Lower lobe of right lung (tissue), 2 donors: ENCODE results near the gene PICK1. TPM values are rescaled to one million over a fixed set of nuclear protein-coding genes. Genes with fewer than 3 reads are reported as not detected.
"Not testable (repeated sequence)": the region's sequence is repeated elsewhere in the genome, so short reads cannot be mapped to it uniquely, and the experiment has no call there.

ENCODE experiments used
- ATAC-seq, 2 donors: fragments of 200-7000 bp; cut with Tn5 transposase; one replicate each; pipeline ENCODE4 v1.9.1; 2020 to 2022; ENCODE audit warnings: mild to moderate bottlenecking in 2 of 2, moderate library complexity in 2 of 2
- DNase-seq: peaks from one replicate; pipeline ENCODE4 v3.0.0-alpha.2; 2020
- H3K27ac ChIP-seq: fragments of 200-600 bp; one replicate; pipeline ENCODE4 v1.8.0; 2022
- H3K27me3 ChIP-seq: fragments of 200-600 bp; one replicate; pipeline ENCODE4 v1.8.0; 2022; ENCODE audit warnings: low read depth
- H3K36me3 ChIP-seq: fragments of 200-600 bp; one replicate; pipeline ENCODE4 v1.8.0; 2022; ENCODE audit warnings: mild to moderate bottlenecking
- H3K4me1 ChIP-seq: fragments of 200-600 bp; one replicate; pipeline ENCODE4 v1.8.0; 2022
- H3K4me3 ChIP-seq: fragments of 200-600 bp; one replicate; pipeline ENCODE4 v1.8.0; 2022; ENCODE audit warnings: mild to moderate bottlenecking
- H3K9me3 ChIP-seq: fragments of 200-600 bp; one replicate; pipeline ENCODE4 v1.8.0; 2022
- intact Hi-C: fragments of 100-400 bp; cut with DNase I; formaldehyde crosslinking; loops from one replicate; pipeline ENCODE4 v1.11.0; 2022
- total RNA-seq: library from RNA; stranded (reverse); fragmentation: NEBNext Ultra II Directional; extraction: Animal tissue kit (Norgen Biotek cat#: 25700); gene quantifications from one replicate; pipeline ENCODE4 v1.2.1, GENCODE V29; 2021
- TF ChIP-seq, protein P1 (sequence below): fragments of 200-600 bp; IDR thresholded peaks from one replicate; pipeline ENCODE4 v1.8.0; 2022; ENCODE audit warnings: antibody characterized with exemption, mild to moderate bottlenecking
- donor health status: DM: no; HTN: yes; CAD: no; lungs with severe emphysema.

PICK1 gene
- total RNA-seq, 1 donor from 2014 or later = 35.4 TPM

DNA sequence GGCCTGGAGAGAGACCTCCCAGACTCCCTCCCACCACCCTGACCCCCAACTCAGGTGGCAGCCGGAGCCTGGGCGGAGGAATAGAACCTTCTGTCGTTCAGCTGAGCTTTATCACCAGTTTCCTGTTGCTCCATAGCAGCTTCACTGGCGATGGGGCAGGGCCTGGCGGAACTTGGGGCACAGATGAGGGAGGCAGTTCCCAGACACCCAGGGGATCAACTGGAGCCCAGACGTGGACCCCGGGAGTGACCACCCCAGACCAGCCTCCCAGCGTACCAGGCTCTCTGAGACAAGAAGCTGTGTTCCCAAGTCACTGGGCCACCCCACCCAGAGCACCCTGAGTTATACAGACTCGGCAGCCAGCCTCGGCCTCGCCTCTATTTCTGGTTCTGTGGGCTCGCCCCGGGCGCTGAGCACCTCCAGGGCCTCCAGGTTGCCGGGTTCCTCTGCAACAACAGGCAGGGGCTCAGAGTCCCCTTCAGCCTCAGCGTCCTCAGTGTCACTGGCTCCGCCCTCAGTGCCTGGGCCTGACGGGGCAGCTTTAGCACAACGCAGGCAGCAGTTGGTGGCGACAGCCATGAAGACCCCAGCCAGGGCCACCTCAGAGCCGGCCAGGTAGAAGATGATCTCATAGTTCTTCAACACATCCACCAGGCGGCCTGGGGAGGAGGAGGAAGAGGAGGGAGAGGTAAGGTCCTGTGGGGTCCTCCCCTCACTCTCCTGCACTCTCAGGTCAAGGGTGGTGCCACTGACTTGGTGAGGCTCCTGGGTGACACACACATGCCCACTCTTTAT lies 21.0 kb downstream of the PICK1 start:
- intact Hi-C loops = no loop called here
- H3K9me3 ChIP-seq = no peaks in the 10 kb centered on the region
- H3K27ac ChIP-seq = no peak overlapping the region
- peaks cover 22% of the 10 kb centered on the region for H3K4me1 ChIP-seq
- ATAC-seq (no peak), DNase-seq (peak; percentile 43)
- TF ChIP-seq, protein P1, sequence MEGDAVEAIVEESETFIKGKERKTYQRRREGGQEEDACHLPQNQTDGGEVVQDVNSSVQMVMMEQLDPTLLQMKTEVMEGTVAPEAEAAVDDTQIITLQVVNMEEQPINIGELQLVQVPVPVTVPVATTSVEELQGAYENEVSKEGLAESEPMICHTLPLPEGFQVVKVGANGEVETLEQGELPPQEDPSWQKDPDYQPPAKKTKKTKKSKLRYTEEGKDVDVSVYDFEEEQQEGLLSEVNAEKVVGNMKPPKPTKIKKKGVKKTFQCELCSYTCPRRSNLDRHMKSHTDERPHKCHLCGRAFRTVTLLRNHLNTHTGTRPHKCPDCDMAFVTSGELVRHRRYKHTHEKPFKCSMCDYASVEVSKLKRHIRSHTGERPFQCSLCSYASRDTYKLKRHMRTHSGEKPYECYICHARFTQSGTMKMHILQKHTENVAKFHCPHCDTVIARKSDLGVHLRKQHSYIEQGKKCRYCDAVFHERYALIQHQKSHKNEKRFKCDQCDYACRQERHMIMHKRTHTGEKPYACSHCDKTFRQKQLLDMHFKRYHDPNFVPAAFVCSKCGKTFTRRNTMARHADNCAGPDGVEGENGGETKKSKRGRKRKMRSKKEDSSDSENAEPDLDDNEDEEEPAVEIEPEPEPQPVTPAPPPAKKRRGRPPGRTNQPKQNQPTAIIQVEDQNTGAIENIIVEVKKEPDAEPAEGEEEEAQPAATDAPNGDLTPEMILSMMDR = no peak
- peaks cover 30% of the 10 kb centered on the region for H3K27me3 ChIP-seq
- no peak overlapping the region for H3K4me3 ChIP-seq
- H3K36me3 ChIP-seq = peaks cover 24% of the 10 kb centered on the region

DNA sequence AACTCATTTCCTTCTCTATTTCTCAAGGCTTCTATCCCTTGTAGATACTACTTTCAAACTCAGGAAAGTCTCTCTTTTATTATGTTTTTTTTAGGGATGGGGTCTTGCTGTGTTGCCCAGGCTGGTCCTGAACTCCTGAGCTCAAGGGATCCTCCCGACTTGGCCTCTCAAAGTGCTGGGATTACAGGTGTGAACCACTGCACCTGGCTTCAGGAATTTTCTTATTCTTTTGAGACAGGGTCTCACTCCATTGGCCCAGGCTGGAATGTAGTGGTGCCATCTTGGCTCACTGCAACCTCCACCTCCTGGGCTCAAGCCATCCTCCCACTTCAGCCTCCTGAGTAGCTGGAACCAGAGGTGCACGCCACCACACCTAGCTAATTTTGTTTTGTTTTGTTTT lies 22.0 kb downstream of the PICK1 start:
- H3K9me3 ChIP-seq, DNase-seq, intact Hi-C loops, H3K27ac ChIP-seq, ATAC-seq, H3K4me3 ChIP-seq: not testable (repeated sequence)
- peaks cover 22% of the 10 kb centered on the region for H3K4me1 ChIP-seq
- H3K27me3 ChIP-seq = peaks cover 35% of the 10 kb centered on the region
- H3K36me3 ChIP-seq = peaks cover 14% of the 10 kb centered on the region

DNA sequence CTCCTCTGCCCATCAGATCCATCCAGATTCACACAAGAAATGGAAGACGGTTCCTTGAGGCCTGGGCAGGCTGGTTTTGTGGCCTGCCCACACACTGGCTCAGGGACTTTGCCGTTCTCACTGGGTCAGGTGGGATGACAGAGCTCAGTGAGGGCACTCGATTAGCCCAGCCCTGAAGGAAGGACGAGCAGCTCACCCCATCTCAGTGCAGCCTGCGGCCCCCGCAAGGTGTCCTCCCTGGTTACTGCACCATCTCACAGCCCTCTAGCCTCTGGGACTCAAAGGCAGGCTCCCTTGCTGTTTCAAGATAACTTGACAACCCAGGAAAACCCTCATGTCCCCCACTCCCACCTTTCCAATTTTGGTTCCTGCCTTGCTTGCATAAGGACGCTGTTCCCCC lies 22.6 kb downstream of the PICK1 start:
- intact Hi-C loops = no loop called here
- DNase-seq = peak; percentile 25
- H3K9me3 ChIP-seq = no peaks in the 10 kb centered on the region
- peaks cover 35% of the 10 kb centered on the region for H3K27me3 ChIP-seq
- peaks cover 8% of the 10 kb centered on the region for H3K36me3 ChIP-seq
- no peak for ATAC-seq
- no peak overlapping the region for H3K27ac ChIP-seq
- TF ChIP-seq, protein P1 = no peak
- H3K4me1 ChIP-seq = peaks cover 22% of the 10 kb centered on the region
- no peak overlapping the region for H3K4me3 ChIP-seq

DNA sequence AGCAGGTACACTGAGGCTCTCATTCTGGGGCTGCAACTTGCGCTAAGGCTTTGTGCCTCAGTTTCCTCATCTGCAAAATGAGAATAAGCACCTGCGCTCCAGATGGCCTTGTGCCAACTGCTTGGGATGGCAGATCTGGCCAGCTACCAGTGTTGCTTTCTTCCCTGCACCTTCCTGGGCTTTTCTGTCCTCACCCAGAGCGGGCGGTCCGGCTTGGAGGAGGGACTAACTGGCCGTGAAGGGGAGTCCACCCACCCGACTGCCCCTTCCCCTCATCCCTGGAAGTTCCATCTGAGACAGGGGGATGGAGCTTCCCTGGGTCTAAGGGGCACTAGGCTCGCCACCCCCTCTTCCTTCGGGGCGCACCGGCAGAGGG lies 23.3 kb downstream of the PICK1 start:
- Histone ChIP-seq H3K4me1 (peaks cover 22% of the 10 kb centered on the region), H3K9me3 (no peaks in the 10 kb centered on the region), H3K36me3 (peaks cover 1% of the 10 kb centered on the region), H3K27me3 (peaks cover 35% of the 10 kb centered on the region), H3K4me3 (peak overlapping the region; percentile 44), H3K27ac (no peak overlapping the region)
- intact Hi-C loops = no loop called here
- DNase-seq = no peak
- ATAC-seq = no peak
- TF ChIP-seq, protein P1 = no peak

DNA sequence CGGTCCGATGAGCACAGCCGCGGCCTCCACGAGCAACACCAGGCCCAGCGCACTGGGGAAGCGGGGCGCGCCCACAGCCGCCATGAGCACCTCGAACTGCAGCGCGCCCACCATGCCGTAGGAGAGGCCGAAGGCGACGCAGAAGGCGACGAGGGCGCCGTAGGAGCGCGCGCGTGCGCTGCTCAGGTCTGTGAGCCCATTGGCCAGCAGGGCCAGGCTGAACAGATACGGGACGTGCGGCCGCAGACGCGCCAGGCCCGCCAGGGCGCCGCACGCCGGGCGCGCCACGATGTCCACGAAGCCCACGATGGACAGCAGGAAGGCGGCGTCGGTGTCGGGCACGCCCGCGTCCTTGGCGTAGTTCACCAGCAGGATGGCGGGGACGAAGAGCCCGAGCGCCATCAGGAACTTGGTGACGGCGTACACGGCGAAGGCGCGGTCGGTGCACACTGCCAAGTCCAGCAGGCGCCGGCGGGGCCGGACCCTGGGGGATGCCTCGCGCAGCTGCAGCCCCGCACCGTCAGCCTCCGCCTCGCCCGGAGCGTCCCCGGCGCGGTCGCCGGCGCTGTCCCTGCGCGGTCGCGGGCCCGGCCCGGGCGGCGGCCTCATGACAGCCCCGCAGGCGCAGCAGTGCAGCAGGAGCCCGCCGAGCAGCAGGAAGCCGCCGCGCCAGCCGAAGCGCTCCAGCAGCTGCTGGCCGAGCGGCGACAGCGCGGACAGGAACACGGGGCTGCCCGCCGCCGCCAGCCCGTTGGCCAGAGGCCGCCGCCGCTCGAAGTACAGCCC lies 23.8 kb downstream of the PICK1 start:
- ATAC-seq (peak; percentile 34 to 35), DNase-seq (peak; percentile 55)
- Histone ChIP-seq H3K27me3 (peaks cover 35% of the 10 kb centered on the region), H3K36me3 (no peaks in the 10 kb centered on the region), H3K9me3 (no peaks in the 10 kb centered on the region), H3K4me3 (peak overlapping the region; percentile 44), H3K4me1 (peaks cover 22% of the 10 kb centered on the region), H3K27ac (no peak overlapping the region)
- intact Hi-C loops = no loop called here
- TF ChIP-seq, protein P1 = no peak

DNA sequence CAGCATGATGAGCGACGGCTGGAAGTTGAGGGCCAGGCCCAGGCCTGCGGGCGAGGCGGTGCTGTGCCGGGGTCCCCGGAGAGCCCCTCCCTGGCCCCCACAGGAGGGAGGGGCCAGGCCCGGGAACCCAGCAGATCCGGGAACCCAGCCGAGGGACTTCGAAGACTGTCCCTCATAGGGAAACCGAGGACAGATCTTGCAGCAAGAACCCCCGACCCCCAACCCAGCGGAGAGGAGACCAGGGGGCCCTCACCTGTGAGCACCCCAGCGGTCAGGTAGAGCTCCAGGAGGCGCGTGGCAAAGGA lies 24.4 kb downstream of the PICK1 start:
- no peak overlapping the region for H3K27ac ChIP-seq
- DNase-seq (peak; percentile 48), ATAC-seq (no peak)
- H3K4me3 ChIP-seq = peak overlapping the region; percentile 44
- TF ChIP-seq, protein P1 = no peak
- intact Hi-C loops = no loop called here
- peaks cover 35% of the 10 kb centered on the region for H3K27me3 ChIP-seq
- peaks cover 22% of the 10 kb centered on the region for H3K4me1 ChIP-seq
- H3K36me3 ChIP-seq = no peaks in the 10 kb centered on the region
- no peaks in the 10 kb centered on the region for H3K9me3 ChIP-seq
